Right lobe of liver (tissue), 6 donors: ENCODE measurements around the gene CCK. TPM values are rescaled to one million over a fixed set of nuclear protein-coding genes. Genes with fewer than 3 reads are reported as not detected.
"Not testable (repeated sequence)": the region's sequence is repeated elsewhere in the genome, so short reads cannot be mapped to it uniquely, and the experiment has no call there.

Source experiments
- ATAC-seq, 4 donors: fragments of 200-7000 bp; cut with Tn5 transposase; one replicate each; pipeline ENCODE4 v1.9.1; 2020; ENCODE audit warnings: mild to moderate bottlenecking in 4 of 4, moderate library complexity in 4 of 4
- DNase-seq, 3 donors: peaks; one replicate each; pipeline ENCODE4 v3.0.0-alpha.2; 2020
- H3K27ac ChIP-seq, 3 donors: fragments of 200-600 bp; one replicate each; pipeline ENCODE4 v1.8.0; 2022
- H3K27me3 ChIP-seq, 2 donors: fragments of 200-600 bp; one replicate each; pipeline ENCODE4 v1.8.0; 2022
- H3K36me3 ChIP-seq, 4 donors: fragments of 200-600 bp; sonication (generic) in 1 of 4; one replicate each; pipeline versions ENCODE4 v1.5.1 to v1.8.0; 2017 to 2022; ENCODE audit warnings: control low read depth in 1 of 4
- H3K4me1 ChIP-seq, 4 donors: fragments of 200-600 bp; sonication (generic) in 1 of 4; one replicate each; pipeline versions ENCODE4 v1.5.1 to v1.8.0; 2017 to 2022; ENCODE audit warnings: control low read depth in 1 of 4
- H3K4me3 ChIP-seq, 3 donors: fragments of 200-600 bp; one replicate each; pipeline ENCODE4 v1.8.0; 2022
- H3K9me3 ChIP-seq, 4 donors: fragments of 200-600 bp; sonication (generic) in 1 of 4; one replicate each; pipeline versions ENCODE4 v1.5.1 to v1.8.0; 2017 to 2022; ENCODE audit warnings: control low read depth in 1 of 4
- POLR2A ChIP-seq: fragments of 450-650 bp; IDR thresholded peaks from one replicate; pipeline ENCODE4 v1.6.1; 2017; ENCODE audit warnings: antibody characterized with exemption, mild to moderate bottlenecking
- WGBS: methylation state at CpG from one replicate; pipeline ENCODE4 v1.1.6; 2018; ENCODE audit warnings: low coverage, low lambda C conversion rate; ENCODE audit not compliant: insufficient coverage; ENCODE audit errors: missing lambda C conversion rate; 5-methylcytosine and 5-hydroxymethylcytosine counted together
- intact Hi-C, 2 donors: fragments of 100-400 bp; cut with DNase I; formaldehyde crosslinking; loops; one replicate each; pipeline versions ENCODE4 v1.11.2 to v1.14.1; 2022
- total RNA-seq, 6 experiments: library from RNA; depleted of rRNA in 2 of 6; stranded (reverse); fragments of >200 nt in 2 of 6; fragmentation: NEBNext Ultra II Directional in 3 of 6; extraction: Animal tissue kit (Norgen Biotek cat#: 25700) in 3 of 6; gene quantifications; one replicate each; pipeline versions ENCODE4 v1.1.0 to v1.2.4, GENCODE V29; 2016 to 2023
- TF ChIP-seq, protein P1 (sequence below), 4 donors: fragments of 200-600 bp in 3 of 4; fragments of 450-650 bp in 1 of 4; IDR thresholded peaks; one replicate each; pipeline versions ENCODE4 v1.5.1 to v1.8.0; 2016 to 2022; ENCODE audit warnings: antibody characterized with exemption in 4 of 4, mild to moderate bottlenecking in 2 of 4
- donor health status: DM: no; HTN: yes; CAD: no.
- donor health status: DM: no; HTN: no; CAD: no.
- donor health status: DM: no; HTN: no; CAD: no.
- donor health status: DM: no; HTN: yes; CAD: no.
- donor health status: DM: no; HTN: yes; CAD: no.

CCK gene
- total RNA-seq, 6 experiments from 2014 or later, result not detected

DNA sequence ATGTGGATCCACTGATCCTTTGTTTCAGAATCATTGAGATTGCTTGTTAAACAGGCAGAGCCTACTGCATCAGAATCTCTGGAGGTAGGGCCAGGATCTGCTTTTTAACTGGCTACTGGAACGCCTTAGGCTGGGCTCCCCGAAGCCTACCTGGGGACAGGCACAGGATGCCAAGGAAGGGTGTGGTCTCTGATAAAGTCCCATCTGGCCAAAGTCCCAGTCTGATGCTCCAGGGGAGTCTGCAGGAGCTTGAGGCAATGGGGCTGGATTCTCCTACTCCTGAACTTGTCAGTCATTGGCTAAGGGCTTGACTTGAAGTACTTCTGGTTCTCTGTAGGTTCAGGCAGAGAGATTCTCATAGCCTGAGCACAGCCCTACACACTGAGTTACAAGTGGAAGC is 22.4 kb upstream of the CCK start:
- Histone ChIP-seq H3K27me3 (no peaks in the 10 kb centered on the region), H3K36me3 (no peaks in the 10 kb centered on the region), H3K4me3 (no peak overlapping the region), H3K4me1 (no peaks in the 10 kb centered on the region), H3K27ac (no peak overlapping the region), H3K9me3 (no peaks in the 10 kb centered on the region)
- ATAC-seq, result no peak
- no peak for TF ChIP-seq POLR2A
- TF ChIP-seq, protein P1, sequence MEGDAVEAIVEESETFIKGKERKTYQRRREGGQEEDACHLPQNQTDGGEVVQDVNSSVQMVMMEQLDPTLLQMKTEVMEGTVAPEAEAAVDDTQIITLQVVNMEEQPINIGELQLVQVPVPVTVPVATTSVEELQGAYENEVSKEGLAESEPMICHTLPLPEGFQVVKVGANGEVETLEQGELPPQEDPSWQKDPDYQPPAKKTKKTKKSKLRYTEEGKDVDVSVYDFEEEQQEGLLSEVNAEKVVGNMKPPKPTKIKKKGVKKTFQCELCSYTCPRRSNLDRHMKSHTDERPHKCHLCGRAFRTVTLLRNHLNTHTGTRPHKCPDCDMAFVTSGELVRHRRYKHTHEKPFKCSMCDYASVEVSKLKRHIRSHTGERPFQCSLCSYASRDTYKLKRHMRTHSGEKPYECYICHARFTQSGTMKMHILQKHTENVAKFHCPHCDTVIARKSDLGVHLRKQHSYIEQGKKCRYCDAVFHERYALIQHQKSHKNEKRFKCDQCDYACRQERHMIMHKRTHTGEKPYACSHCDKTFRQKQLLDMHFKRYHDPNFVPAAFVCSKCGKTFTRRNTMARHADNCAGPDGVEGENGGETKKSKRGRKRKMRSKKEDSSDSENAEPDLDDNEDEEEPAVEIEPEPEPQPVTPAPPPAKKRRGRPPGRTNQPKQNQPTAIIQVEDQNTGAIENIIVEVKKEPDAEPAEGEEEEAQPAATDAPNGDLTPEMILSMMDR (IDR thresholded peaks at IDR 0.05), result no peak
- no peak for DNase-seq
- intact Hi-C loops, result no loop called here
- 64% methylated on average over 2 of the region's 2 CpGs for WGBS

DNA sequence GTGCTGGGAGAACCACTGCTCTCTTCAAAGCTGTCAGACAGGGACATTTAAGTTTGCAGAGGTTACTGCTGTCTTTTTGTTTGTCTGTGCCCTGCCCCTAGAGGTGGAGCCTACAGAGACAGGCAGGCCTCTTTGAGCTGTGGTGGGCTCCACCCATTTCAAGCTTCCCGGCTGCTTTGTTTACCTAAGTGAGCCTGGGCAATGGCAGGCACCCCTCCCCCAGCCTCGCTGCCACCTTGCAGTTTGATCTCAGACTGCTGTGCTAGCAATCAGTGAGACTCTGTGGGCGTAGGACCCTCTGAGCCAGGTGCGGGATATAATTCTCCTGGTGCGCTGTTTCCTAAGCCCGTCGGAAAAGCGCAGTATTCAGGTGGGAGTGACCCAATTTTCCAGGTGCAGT is 21.4 kb upstream of the CCK start:
- H3K9me3 ChIP-seq, intact Hi-C loops, ATAC-seq, H3K4me1 ChIP-seq, H3K4me3 ChIP-seq, DNase-seq, H3K27me3 ChIP-seq, H3K27ac ChIP-seq, H3K36me3 ChIP-seq: not testable (repeated sequence)
- no CpG with 5 or more reads among the region's 8 CpGs for WGBS

DNA sequence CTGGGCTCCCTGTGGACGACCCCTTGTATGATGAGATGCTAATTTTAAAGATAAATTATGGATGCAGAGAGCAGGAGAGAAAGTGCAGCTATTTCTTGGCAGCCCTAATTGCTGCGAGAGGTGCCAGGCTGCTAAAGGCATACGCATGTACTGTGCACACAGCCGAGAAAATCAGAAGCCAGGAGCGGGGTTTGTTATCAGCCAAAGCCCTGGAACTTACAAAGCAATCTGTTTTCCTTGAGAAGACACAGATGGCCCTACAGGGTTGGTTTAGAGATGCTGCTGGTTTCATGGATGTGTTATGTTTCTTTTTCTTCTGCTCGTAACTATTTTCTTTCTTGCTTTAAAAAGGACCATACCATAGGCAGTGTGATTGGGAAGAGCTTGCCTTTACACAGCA is 11.7 kb upstream of the CCK start:
- no peak for TF ChIP-seq POLR2A
- TF ChIP-seq, protein P1 (IDR thresholded peaks at IDR 0.05), result no peak
- DNase-seq, result no peak
- no peak overlapping the region for H3K4me3 ChIP-seq
- intact Hi-C loops, result no loop called here
- H3K4me1 ChIP-seq, result no peaks in the 10 kb centered on the region
- no peak overlapping the region for H3K27ac ChIP-seq
- no peaks in the 10 kb centered on the region for H3K27me3 ChIP-seq
- 34% methylated on average over 2 of the region's 6 CpGs for WGBS
- ATAC-seq, result no peak
- no peaks in the 10 kb centered on the region for H3K9me3 ChIP-seq
- H3K36me3 ChIP-seq, result no peaks in the 10 kb centered on the region

DNA sequence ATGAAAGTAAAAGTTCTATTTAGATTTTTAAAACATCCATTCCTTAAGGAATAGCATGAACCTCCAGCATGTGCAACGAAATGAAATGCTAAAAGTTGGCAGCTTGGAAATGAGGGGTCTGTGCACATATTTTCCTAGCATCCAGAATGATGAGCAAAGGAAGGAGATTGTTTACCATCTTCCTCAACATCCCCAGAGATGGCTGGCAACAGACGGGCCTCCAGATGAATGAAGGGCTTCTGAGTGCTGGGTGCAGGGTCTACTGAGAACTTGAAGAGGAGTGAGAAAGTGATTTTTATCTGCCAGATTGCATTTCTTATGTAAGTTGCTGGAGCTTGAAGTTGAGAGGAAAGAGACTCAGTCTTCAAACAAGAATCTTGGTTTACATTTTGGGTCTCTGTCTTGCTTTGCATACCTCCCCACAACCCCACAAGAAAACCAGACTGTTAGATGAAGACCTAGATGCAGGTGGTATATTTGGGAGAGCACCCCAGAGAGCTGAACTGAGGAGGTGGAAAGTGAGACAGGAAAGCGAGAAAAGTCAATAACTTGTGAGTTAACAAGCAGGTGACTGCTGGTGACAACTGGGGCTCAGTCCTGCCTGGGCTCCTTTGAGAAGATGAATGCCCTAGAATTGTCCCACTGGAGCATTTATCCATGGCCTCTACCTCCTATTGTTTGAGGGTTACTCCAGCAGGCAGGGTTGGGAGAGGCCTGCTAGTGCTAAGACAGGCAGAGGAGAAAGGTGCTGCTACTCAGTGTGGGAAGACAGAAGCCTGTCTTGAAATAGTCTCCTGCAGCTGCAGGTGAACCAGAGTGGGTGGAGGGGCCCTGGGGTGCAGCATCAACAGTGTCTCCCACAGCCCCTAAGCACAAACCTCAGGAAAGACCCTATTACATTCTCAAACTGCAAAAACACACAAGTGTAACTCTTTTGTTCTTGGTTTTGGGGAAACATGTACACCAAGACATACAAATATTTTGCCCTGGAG is 10.5 kb upstream of the CCK start:
- H3K36me3 ChIP-seq, result no peaks in the 10 kb centered on the region
- H3K4me3 ChIP-seq, result no peak overlapping the region
- no peaks in the 10 kb centered on the region for H3K4me1 ChIP-seq
- intact Hi-C loops, result no loop called here
- TF ChIP-seq POLR2A, result no peak
- TF ChIP-seq, protein P1 (IDR thresholded peaks at IDR 0.05), result no peak
- WGBS, result 61% methylated on average over 3 of the region's 3 CpGs
- ATAC-seq, result no peak
- DNase-seq, result no peak
- no peaks in the 10 kb centered on the region for H3K27me3 ChIP-seq
- H3K9me3 ChIP-seq, result no peaks in the 10 kb centered on the region
- no peak overlapping the region for H3K27ac ChIP-seq

DNA sequence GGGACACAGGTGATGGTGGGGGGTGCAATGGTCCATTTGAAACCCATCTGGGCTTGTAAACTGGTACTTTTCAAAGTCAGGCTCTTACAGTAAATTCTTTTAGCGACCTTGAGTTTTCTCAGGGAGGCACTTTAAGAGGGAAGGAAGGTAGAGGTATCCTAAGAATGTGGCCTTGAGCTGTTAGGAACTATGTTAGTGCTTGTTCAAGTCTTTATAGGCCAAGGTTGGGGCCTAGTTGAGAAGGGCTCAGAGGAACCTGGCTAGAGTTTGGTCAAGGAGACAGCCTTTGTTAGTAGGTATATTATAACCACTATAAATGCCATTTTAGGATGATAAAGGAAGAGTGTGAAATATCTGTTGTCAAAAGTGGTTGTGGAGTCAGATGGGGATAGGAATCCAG is 9.2 kb upstream of the CCK start:
- no peaks in the 10 kb centered on the region for H3K4me1 ChIP-seq
- no peak for TF ChIP-seq POLR2A
- TF ChIP-seq, protein P1 (IDR thresholded peaks at IDR 0.05), result no peak
- H3K9me3 ChIP-seq, result no peaks in the 10 kb centered on the region
- H3K27me3 ChIP-seq, result no peaks in the 10 kb centered on the region
- no peak overlapping the region for H3K4me3 ChIP-seq
- H3K36me3 ChIP-seq, result no peaks in the 10 kb centered on the region
- 29% methylated on average over 1 of the region's 1 CpG for WGBS
- DNase-seq (no peak), ATAC-seq (no peak)
- intact Hi-C loops, result no loop called here
- no peak overlapping the region for H3K27ac ChIP-seq
